ENCODE measurements around the gene SMS.

The SMS gene

DNA sequence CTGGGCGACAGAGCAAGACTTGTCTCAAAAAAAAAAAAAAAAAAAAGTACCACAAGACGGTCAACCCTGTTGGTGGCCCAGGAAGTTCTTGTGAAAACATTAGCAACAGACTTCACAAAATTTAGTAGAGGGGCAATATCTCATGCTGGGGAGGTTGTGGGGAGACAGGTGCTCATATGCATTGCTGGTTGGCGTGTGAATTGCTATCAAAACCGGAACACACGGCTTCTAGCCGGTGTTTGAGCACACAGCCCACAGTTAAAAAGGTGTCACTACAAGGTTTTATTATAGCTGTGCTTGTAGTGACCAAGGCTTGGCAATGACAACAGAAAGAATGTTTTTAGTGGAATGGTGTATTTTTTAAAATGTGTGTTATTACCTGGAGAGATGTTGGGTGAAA is 41.8 kb downstream of the SMS start:
- H3K27ac ChIP-seq = no peak overlapping the region
- DNase-seq (ENCODE audit: low spot score) = no peak
- ChIA-PET POLR2A (ENCODE audit: low non-redundant PET) (no interaction called here), CTCF (no interaction called here)
- TF ChIP-seq, protein P1, sequence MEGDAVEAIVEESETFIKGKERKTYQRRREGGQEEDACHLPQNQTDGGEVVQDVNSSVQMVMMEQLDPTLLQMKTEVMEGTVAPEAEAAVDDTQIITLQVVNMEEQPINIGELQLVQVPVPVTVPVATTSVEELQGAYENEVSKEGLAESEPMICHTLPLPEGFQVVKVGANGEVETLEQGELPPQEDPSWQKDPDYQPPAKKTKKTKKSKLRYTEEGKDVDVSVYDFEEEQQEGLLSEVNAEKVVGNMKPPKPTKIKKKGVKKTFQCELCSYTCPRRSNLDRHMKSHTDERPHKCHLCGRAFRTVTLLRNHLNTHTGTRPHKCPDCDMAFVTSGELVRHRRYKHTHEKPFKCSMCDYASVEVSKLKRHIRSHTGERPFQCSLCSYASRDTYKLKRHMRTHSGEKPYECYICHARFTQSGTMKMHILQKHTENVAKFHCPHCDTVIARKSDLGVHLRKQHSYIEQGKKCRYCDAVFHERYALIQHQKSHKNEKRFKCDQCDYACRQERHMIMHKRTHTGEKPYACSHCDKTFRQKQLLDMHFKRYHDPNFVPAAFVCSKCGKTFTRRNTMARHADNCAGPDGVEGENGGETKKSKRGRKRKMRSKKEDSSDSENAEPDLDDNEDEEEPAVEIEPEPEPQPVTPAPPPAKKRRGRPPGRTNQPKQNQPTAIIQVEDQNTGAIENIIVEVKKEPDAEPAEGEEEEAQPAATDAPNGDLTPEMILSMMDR (conservative IDR thresholded peaks at IDR 0.05; ENCODE audit: low read depth) = no peak

- CTCF ChIA-PET = interaction anchor here (0.5 to 1.5 kb wide), 16 partner anchors 13 to 1155 kb away, joined by 3 to 12 read pairs (median 4); no protein-coding TSS in a partner anchor
- no peak overlapping the region for H3K27ac ChIP-seq
- DNase-seq (ENCODE audit: low spot score) = peak; percentile 74
- TF ChIP-seq, protein P1 (conservative IDR thresholded peaks at IDR 0.05; ENCODE audit: low read depth) = peak; percentile 83
- POLR2A ChIA-PET (ENCODE audit: low non-redundant PET) = no interaction called here
Observed at GRCh38 chrX:21985332-21985777, 44.8 kb downstream of the SMS start.

GRCh38 chrX:21986596-21986995 is 46.1 kb downstream of the SMS start:
- ChIA-PET POLR2A (ENCODE audit: low non-redundant PET) (no interaction called here), CTCF (no interaction called here)

DNA sequence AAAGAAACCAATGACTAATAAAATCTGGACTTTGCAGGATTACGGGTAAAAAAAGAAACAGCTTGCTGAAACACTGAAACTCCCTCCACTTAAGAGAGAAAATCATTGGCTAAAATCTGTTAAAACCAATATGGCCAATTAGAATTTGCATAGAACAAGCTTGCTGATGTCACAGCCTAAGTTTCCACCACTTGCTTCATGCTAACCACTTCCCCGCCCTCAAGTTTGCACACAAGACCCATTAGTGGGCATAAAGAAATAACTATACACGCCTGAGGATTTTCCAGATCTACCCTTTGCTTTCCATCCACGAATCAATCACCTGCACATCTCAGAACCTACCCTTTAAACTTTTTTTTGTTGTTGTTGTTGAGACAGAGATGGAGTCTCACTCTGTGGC is 48.9 kb downstream of the SMS start:
- POLR2A ChIA-PET (ENCODE audit: low non-redundant PET) = interaction anchor here (0.6 kb wide), 1 partner anchor 735 kb away, joined by 3 read pairs; no protein-coding TSS in a partner anchor
- DNase-seq (ENCODE audit: low spot score) = no peak
- CTCF ChIA-PET = interaction anchor here (0.5 kb wide), 1 partner anchor 915 kb away, joined by 3 read pairs; no protein-coding TSS in a partner anchor
- no peak overlapping the region for H3K27ac ChIP-seq
- TF ChIP-seq, protein P1 (conservative IDR thresholded peaks at IDR 0.05; ENCODE audit: low read depth) = no peak

More at GRCh38 chrX:21986596-21986995, 46.1 kb downstream of the SMS start:
- no peak for DNase-seq (ENCODE audit: low spot score)
- no peak overlapping the region for H3K27ac ChIP-seq
- TF ChIP-seq, protein P1 (conservative IDR thresholded peaks at IDR 0.05; ENCODE audit: low read depth) = no peak

DNA sequence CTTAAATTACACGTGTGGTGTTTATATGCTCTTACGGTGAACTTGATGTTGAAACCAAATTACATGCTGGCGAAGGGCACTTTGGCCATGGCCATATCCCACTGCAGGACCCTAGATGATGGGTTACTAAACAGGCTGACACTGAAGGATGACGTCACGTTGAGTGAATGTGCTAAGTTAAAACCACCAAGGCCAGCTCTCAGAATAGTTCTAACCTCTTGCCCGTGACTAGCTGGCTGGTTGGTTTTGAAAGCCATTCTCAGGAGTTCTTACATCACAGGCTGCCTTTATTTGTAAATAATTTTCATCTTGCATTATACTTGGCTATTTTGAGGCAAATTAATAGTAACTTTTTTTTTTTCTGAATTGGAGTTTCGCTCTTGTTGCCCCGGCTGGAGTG is 50.3 kb downstream of the SMS start:
- ChIA-PET POLR2A (ENCODE audit: low non-redundant PET) (no interaction called here), CTCF (no interaction called here)
- TF ChIP-seq, protein P1 (conservative IDR thresholded peaks at IDR 0.05; ENCODE audit: low read depth) = no peak
- H3K27ac ChIP-seq = no peak overlapping the region
- DNase-seq (ENCODE audit: low spot score) = no peak

- ChIA-PET CTCF (no interaction called here), POLR2A (ENCODE audit: low non-redundant PET) (no interaction called here)
- TF ChIP-seq, protein P1 (conservative IDR thresholded peaks at IDR 0.05; ENCODE audit: low read depth) = no peak
- H3K27ac ChIP-seq = no peak overlapping the region
- no peak for DNase-seq (ENCODE audit: low spot score)
Observed at GRCh38 chrX:21991504-21991903, 51.0 kb downstream of the SMS start.

Measured in RWPE1 (cell line).